Caco-2 (cell line): ENCODE measurements around the gene WDR82. TPM values are rescaled to one million over a fixed set of nuclear protein-coding genes. Genes with fewer than 3 reads are reported as not detected.
"Not testable (repeated sequence)": the region's sequence is repeated elsewhere in the genome, so short reads cannot be mapped to it uniquely, and the experiment has no call there.

Experiments used
- BruUV-seq: library from RNA; stranded (reverse); fragments of 400-500 nt; replicated peaks from 2 replicates; lab custom pipeline; 2021; lab: Mats Ljungman, UMichigan
- CTCF ChIA-PET: fragments of 300-600 bp; sonication (Branson Sonifier 250); formaldehyde crosslinking; loops from one replicate; lab custom pipeline; 2022; ENCODE audit warnings: antibody characterized with exemption; lab: Charles Lee
- POLR2A ChIA-PET: fragments of 300-600 bp; sonication (Branson Sonifier 250); formaldehyde crosslinking; loops from one replicate; lab custom pipeline; 2022; ENCODE audit warnings: antibody characterized with exemption; lab: Charles Lee
- DNase-seq, 2 experiments: peaks; one replicate each; pipeline versions ENCODE4 v3.0.0 to v3.0.0-alpha.2; 2020 to 2022
- H3K27me3 ChIP-seq: replicated peaks from 2 replicates; pipeline ENCODE4 v1.6.0; 2011; ENCODE audit warnings: low read length; ENCODE audit not compliant: control insufficient read depth, insufficient read depth
- H3K36me3 ChIP-seq: 2 replicates; pipeline ENCODE4 v1.5.1; 2011; ENCODE audit warnings: low read length; ENCODE audit not compliant: control insufficient read depth, insufficient read depth
- H3K4me1 ChIP-seq: fragments of 250-450 bp; sonication (Bioruptor Pico); 2 replicates; pipeline ENCODE4 v1.5.1; 2020; ENCODE audit warnings: mild to moderate bottlenecking
- H3K4me3 ChIP-seq: 2 replicates; pipeline ENCODE4 v1.5.1; 2011; ENCODE audit warnings: low read depth, mild to moderate bottlenecking, control low read depth, low read length
- H3K9me3 ChIP-seq: fragments of 250-450 bp; sonication (Bioruptor Pico); 2 replicates; pipeline ENCODE4 v1.5.1; 2020; ENCODE audit warnings: mild to moderate bottlenecking, moderate library complexity
- H3K27ac Mint-ChIP-seq: one replicate; pipeline ENCODE4 v1.8.0; 2022; ENCODE audit warnings: mixed read lengths; ENCODE audit not compliant: unreplicated experiment
- H3K27me3 Mint-ChIP-seq: one replicate; pipeline ENCODE4 v1.8.0; 2022; ENCODE audit warnings: mixed read lengths; ENCODE audit not compliant: insufficient read depth, unreplicated experiment
- H3K36me3 Mint-ChIP-seq: one replicate; pipeline ENCODE4 v1.8.0; 2022; ENCODE audit warnings: mild to moderate bottlenecking, mixed read lengths; ENCODE audit not compliant: insufficient read depth, unreplicated experiment
- H3K4me1 Mint-ChIP-seq: one replicate; pipeline ENCODE4 v1.8.0; 2022; ENCODE audit warnings: low read depth, mixed read lengths; ENCODE audit not compliant: unreplicated experiment
- H3K4me3 Mint-ChIP-seq: one replicate; pipeline ENCODE4 v1.8.0; 2022; ENCODE audit warnings: mild to moderate bottlenecking, moderate library complexity, mixed read lengths; ENCODE audit not compliant: unreplicated experiment
- H3K9me3 Mint-ChIP-seq: one replicate; pipeline ENCODE4 v1.8.0; 2022; ENCODE audit warnings: mixed read lengths; ENCODE audit not compliant: unreplicated experiment
- CTCF ChIP-seq, 2 experiments: fragments of 200-600 bp in 1 of 2; IDR thresholded peaks; 1 replicate in 1 of 2; 2 replicates in 1 of 2; pipeline versions ENCODE4 v1.5.1 to v1.8.0; 2011 to 2022; ENCODE audit warnings: antibody characterized with exemption in 1 of 2, control low read depth in 1 of 2, inconsistent platforms in 1 of 2, low read depth in 1 of 2, low read length in 1 of 2, mild to moderate bottlenecking in 1 of 2, moderate library complexity in 1 of 2; ENCODE audit not compliant: insufficient read depth in 1 of 2, severe bottlenecking in 1 of 2, unreplicated experiment in 1 of 2
- intact Hi-C: fragments of 100-400 bp; cut with micrococcal nuclease; formaldehyde crosslinking; loops from one replicate; pipeline ENCODE4 v1.10.0; 2022; ENCODE audit not compliant: unreplicated experiment
- total RNA-seq: library from RNA; stranded (reverse); gene quantifications from 2 replicates; pipeline ENCODE4 v1.2.3, GENCODE V29; 2022

The WDR82 gene
- total RNA-seq, 1 experiment from 2014 or later, result 67.1 TPM

GRCh38 chr3:52277071-52277964 is 1.1 kb downstream of the WDR82 start:
- peak overlapping the region; percentile 100 for H3K27ac Mint-ChIP-seq
- peak; percentile 46 to 50 for DNase-seq
- peak overlapping the region; percentile 77 for H3K4me3 ChIP-seq
- H3K36me3 ChIP-seq, result peaks cover 3% of the 10 kb centered on the region; the same call in 1 of the 2 replicates
- no peaks in the 10 kb centered on the region for H3K27me3 ChIP-seq
- ChIA-PET POLR2A (interaction anchor here (0.9 to 1.3 kb wide), 4 partner anchors 10 to 24 kb away, joined by 3 to 7 read pairs (median 4); partner anchors contain the start of gene GLYCTK), CTCF (interaction anchor here (0.8 to 2.5 kb wide), 3 partner anchors 12 to 57 kb away, joined by 3 to 16 read pairs (median 3); no protein-coding TSS in a partner anchor)
- peaks cover 38% of the 10 kb centered on the region for H3K4me1 ChIP-seq
- no peaks in the 10 kb centered on the region for H3K9me3 ChIP-seq
- peaks cover 14% of the 10 kb centered on the region for H3K4me1 Mint-ChIP-seq
- intact Hi-C loops, result no loop called here
- peaks cover 70% of the 10 kb centered on the region for H3K36me3 Mint-ChIP-seq
- no peaks in the 10 kb centered on the region for H3K9me3 Mint-ChIP-seq
- peak overlapping the region; percentile 100 for H3K4me3 Mint-ChIP-seq
- TF ChIP-seq CTCF (IDR thresholded peaks at IDR 0.05; ENCODE audit: insufficient read depth in 1 of 2, low read depth in 1 of 2, low read length in 1 of 2, severe bottlenecking in 1 of 2, unreplicated experiment in 1 of 2), result no peak
- TSS peak; percentile 30 for BruUV-seq
- H3K27me3 Mint-ChIP-seq, result no peaks in the 10 kb centered on the region

- CTCF ChIA-PET, DNase-seq, H3K36me3 ChIP-seq, H3K27me3 Mint-ChIP-seq, BruUV-seq, POLR2A ChIA-PET, H3K9me3 ChIP-seq, H3K4me1 Mint-ChIP-seq, intact Hi-C loops, H3K27ac Mint-ChIP-seq, H3K4me3 ChIP-seq, H3K9me3 Mint-ChIP-seq, H3K27me3 ChIP-seq, H3K4me3 Mint-ChIP-seq: not testable (repeated sequence)
- peaks cover 83% of the 10 kb centered on the region for H3K36me3 Mint-ChIP-seq
- peaks cover 17% of the 10 kb centered on the region for H3K4me1 ChIP-seq
Observed at GRCh38 chr3:52274781-52275180, 3.7 kb downstream of the WDR82 start.

- Mint-ChIP-seq H3K4me3 (no peak overlapping the region), H3K4me1 (peaks cover 8% of the 10 kb centered on the region), H3K27me3 (no peaks in the 10 kb centered on the region), H3K9me3 (no peaks in the 10 kb centered on the region), H3K36me3 (peaks cover 90% of the 10 kb centered on the region), H3K27ac (no peak overlapping the region)
- no TSS peak for BruUV-seq
- POLR2A ChIA-PET, result no interaction called here
- H3K4me1 ChIP-seq, result peaks cover 10% of the 10 kb centered on the region; the same call in 1 of the 2 replicates
- peaks cover 5% of the 10 kb centered on the region; the same call in 1 of the 2 replicates for H3K36me3 ChIP-seq
- CTCF ChIA-PET, result interaction anchor here (0.9 kb wide), 1 partner anchor 18 kb away, joined by 3 read pairs; no protein-coding TSS in a partner anchor
- intact Hi-C loops, result no loop called here
- H3K27me3 ChIP-seq, result no peaks in the 10 kb centered on the region
- no peak overlapping the region for H3K4me3 ChIP-seq
- TF ChIP-seq CTCF (IDR thresholded peaks at IDR 0.05; ENCODE audit: insufficient read depth in 1 of 2, low read depth in 1 of 2, low read length in 1 of 2, severe bottlenecking in 1 of 2, unreplicated experiment in 1 of 2), result no peak
- no peaks in the 10 kb centered on the region for H3K9me3 ChIP-seq
- no peak for DNase-seq
Observed at GRCh38 chr3:52272831-52273230, 5.6 kb downstream of the WDR82 start.

GRCh38 chr3:52272172-52272571 is 6.3 kb downstream of the WDR82 start:
- DNase-seq, H3K9me3 ChIP-seq, BruUV-seq, H3K27me3 ChIP-seq, H3K4me3 ChIP-seq, H3K27ac Mint-ChIP-seq, H3K36me3 ChIP-seq, H3K4me3 Mint-ChIP-seq, intact Hi-C loops, H3K27me3 Mint-ChIP-seq, POLR2A ChIA-PET, H3K9me3 Mint-ChIP-seq: not testable (repeated sequence)
- Mint-ChIP-seq H3K4me1 (peaks cover 14% of the 10 kb centered on the region), H3K36me3 (peaks cover 90% of the 10 kb centered on the region)
- CTCF ChIA-PET, result interaction anchor here (0.9 to 2.0 kb wide), 2 partner anchors 18 to 52 kb away, joined by 3 to 4 read pairs; no protein-coding TSS in a partner anchor
- H3K4me1 ChIP-seq, result peaks cover 10% of the 10 kb centered on the region; the same call in 1 of the 2 replicates
